GM21367 (cell line): Measurements from ENCODE around the gene FRG2B.
"Not testable (repeated sequence)": the region's sequence is repeated elsewhere in the genome, so short reads cannot be mapped to it uniquely, and the experiment has no call there.

Source experiments
- ATAC-seq: cut with Tn5 transposase; IDR thresholded peaks from one replicate; pipeline ENCODE4 v1.9.1; 2021; ENCODE audit not compliant: unreplicated experiment

Gene FRG2B

GRCh38 chr10:133626695-133627094 is at the start of gene FRG2B:
Gene FRG2B (minus strand): TSS chr10:133626795. CDS start chr10:133626742, 53 bp downstream.
- not testable (repeated sequence) for ATAC-seq

- ATAC-seq: not testable (repeated sequence)
Observed at GRCh38 chr10:133667446-133667845, 40.9 kb upstream of the FRG2B start.

GRCh38 chr10:133663544-133664160 is 37.1 kb upstream of the FRG2B start:
- not testable (repeated sequence) for ATAC-seq

GRCh38 chr10:133661122-133661521 is 34.5 kb upstream of the FRG2B start:
- ATAC-seq: not testable (repeated sequence)

- ATAC-seq: not testable (repeated sequence)
Observed at GRCh38 chr10:133660516-133660915, 33.9 kb upstream of the FRG2B start.

GRCh38 chr10:133657276-133657675 is 30.7 kb upstream of the FRG2B start:
- ATAC-seq: not testable (repeated sequence)

- ATAC-seq: not testable (repeated sequence)
Observed at GRCh38 chr10:133648872-133649455, 22.4 kb upstream of the FRG2B start.

- not testable (repeated sequence) for ATAC-seq
Observed at GRCh38 chr10:133647075-133647748, 20.6 kb upstream of the FRG2B start.

GRCh38 chr10:133637846-133638235 is 11.2 kb upstream of the FRG2B start:
- not testable (repeated sequence) for ATAC-seq

- not testable (repeated sequence) for ATAC-seq
Observed at GRCh38 chr10:133637202-133637845, 10.7 kb upstream of the FRG2B start.

GRCh38 chr10:133630723-133631249 is 4.2 kb upstream of the FRG2B start:
- ATAC-seq: not testable (repeated sequence)

GRCh38 chr10:133622544-133622943 is 4.1 kb downstream of the FRG2B start:
- ATAC-seq: not testable (repeated sequence)

GRCh38 chr10:133618851-133619250 is 7.7 kb downstream of the FRG2B start:
- no peak for ATAC-seq

GRCh38 chr10:133617196-133617595 is 9.4 kb downstream of the FRG2B start:
- ATAC-seq: no peak

- no peak for ATAC-seq
Observed at GRCh38 chr10:133616371-133617130, 10.0 kb downstream of the FRG2B start.

- ATAC-seq: no peak
Observed at GRCh38 chr10:133614830-133615580, 11.6 kb downstream of the FRG2B start.

GRCh38 chr10:133613699-133614098 is 12.9 kb downstream of the FRG2B start:
- ATAC-seq: no peak

- ATAC-seq: no peak
Observed at GRCh38 chr10:133611079-133611478, 15.5 kb downstream of the FRG2B start.

GRCh38 chr10:133608855-133609254 is 17.7 kb downstream of the FRG2B start:
- ATAC-seq: no peak

GRCh38 chr10:133603434-133603833 is 23.2 kb downstream of the FRG2B start:
- ATAC-seq: not testable (repeated sequence)
